Keratinocyte (primary cell): ENCODE measurements around the gene MCOLN2. TPM values are rescaled to one million over a fixed set of nuclear protein-coding genes. Genes with fewer than 3 reads are reported as not detected.

Experiments used
- DNase-seq: peaks from one replicate; pipeline ENCODE4 v3.0.0-alpha.2; 2011; ENCODE audit warnings: low read depth, missing footprints, low spot score
- FAIRE-seq: peaks from 2 replicates; lab custom pipeline; 2011; peaks lifted over from hg19 to GRCh38; lab: Jason Lieb, UNC
- H2AFZ ChIP-seq: 2 replicates; pipeline ENCODE4 v1.6.0; 2012; ENCODE audit warnings: low read length, control low read depth, inconsistent platforms; ENCODE audit not compliant: control insufficient read depth
- H3K27ac ChIP-seq: 2 replicates; pipeline ENCODE4 v1.5.1; 2011; ENCODE audit warnings: low read length; ENCODE audit not compliant: control insufficient read depth, insufficient read depth
- H3K27me3 ChIP-seq: 3 replicates; pipeline ENCODE4 v1.6.0; 2011; ENCODE audit warnings: low read length; ENCODE audit not compliant: control insufficient read depth, insufficient read depth; ENCODE audit errors: extremely low read depth
- H3K36me3 ChIP-seq, 2 experiments: 2 replicates in 1 of 2; 3 replicates in 1 of 2; pipeline ENCODE4 v1.5.1; 2011; ENCODE audit warnings: low read length in 2 of 2, mild to moderate bottlenecking in 1 of 2; ENCODE audit not compliant: control insufficient read depth in 2 of 2, insufficient read depth in 2 of 2; ENCODE audit errors: extremely low read depth in 1 of 2
- H3K4me1 ChIP-seq: 3 replicates; pipeline ENCODE4 v1.5.1; 2011; ENCODE audit warnings: low read length; ENCODE audit not compliant: control insufficient read depth, insufficient read depth; ENCODE audit errors: extremely low read depth
- H3K4me2 ChIP-seq: 3 replicates; pipeline ENCODE4 v1.6.0; 2011; ENCODE audit warnings: low read depth, low read length; ENCODE audit not compliant: control insufficient read depth, insufficient read depth; ENCODE audit errors: extremely low read depth
- H3K4me3 ChIP-seq, 3 experiments: fragments of 200-600 bp in 1 of 3; sonication (generic) in 1 of 3; 2 replicates in 2 of 3; 3 replicates in 1 of 3; pipeline ENCODE4 v1.5.1; 2011 to 2016; ENCODE audit warnings: low read length in 3 of 3, mild to moderate bottlenecking in 3 of 3, control low read depth in 2 of 3, inconsistent platforms in 1 of 3, low read depth in 1 of 3, mixed read lengths in 1 of 3, mixed run types in 1 of 3, moderate library complexity in 1 of 3; ENCODE audit not compliant: control insufficient read depth in 2 of 3, insufficient read depth in 2 of 3; ENCODE audit errors: extremely low read depth in 1 of 3
- H3K79me2 ChIP-seq: 2 replicates; pipeline ENCODE4 v1.6.0; 2012; ENCODE audit warnings: low read length; ENCODE audit not compliant: control insufficient read depth, insufficient read depth
- H3K9ac ChIP-seq: 3 replicates; pipeline ENCODE4 v1.6.0; 2011; ENCODE audit warnings: low read length; ENCODE audit not compliant: control insufficient read depth, insufficient read depth; ENCODE audit errors: extremely low read depth
- H3K9me1 ChIP-seq: 3 replicates; pipeline ENCODE4 v1.6.0; 2011; ENCODE audit warnings: low read length; ENCODE audit not compliant: control insufficient read depth, insufficient read depth; ENCODE audit errors: extremely low read depth
- H3K9me3 ChIP-seq: 2 replicates; pipeline ENCODE4 v1.5.1; 2012; ENCODE audit warnings: low read depth, low read length; ENCODE audit not compliant: control insufficient read depth
- H4K20me1 ChIP-seq: 3 replicates; pipeline ENCODE4 v1.6.0; 2011; ENCODE audit warnings: low read length; ENCODE audit not compliant: control insufficient read depth, insufficient read depth; ENCODE audit errors: extremely low read depth
- CTCF ChIP-seq, 3 experiments: IDR thresholded peaks in 1 of 3; conservative IDR thresholded peaks in 1 of 3; optimal IDR thresholded peaks in 1 of 3; 2 replicates in 2 of 3; 3 replicates in 1 of 3; pipeline versions ENCODE3 to v1.5.1; 2011; ENCODE audit warnings: low read length in 3 of 3, mild to moderate bottlenecking in 3 of 3, moderate library complexity in 2 of 3, control low read depth in 1 of 3, inconsistent platforms in 1 of 3; ENCODE audit not compliant: insufficient read depth in 2 of 3; ENCODE audit errors: extremely low read depth in 1 of 3
- EZH2 ChIP-seq: IDR thresholded peaks from one replicate; pipeline ENCODE4 v1.6.1; 2012; ENCODE audit warnings: inconsistent platforms, mild to moderate bottlenecking, low read length, moderate library complexity
- dilution Hi-C: fragments of 300-500 bp; cut with MboI; formaldehyde crosslinking; loops from one replicate; pipeline ENCODE4 v1.7.0; 2020; ENCODE audit warnings: low sequenced_read_pairs; ENCODE audit not compliant: extremely low pct_ligation_motif_present
- polyA plus RNA-seq, 5 experiments: library from polyadenylated mRNA; depleted of rRNA in 3 of 5; stranded (reverse) in 3 of 5; stranded (forward) in 1 of 5; unstranded in 1 of 5; fragments of >200 nt; gene quantifications; 1 replicate in 1 of 5; 2 replicates in 3 of 5; 3 replicates in 1 of 5; pipeline versions ENCODE4 v1.2.1 to v1.2.3, GENCODE V29; 2011 to 2012; ENCODE audit warnings: missing spikeins in 2 of 5, low read depth in 1 of 5, low replicate concordance in 1 of 5

MCOLN2 gene
- polyA plus RNA-seq, 1 donor (not counting 4 experiments of a cell fraction or from before 2014, with no cell fraction given), result 0.14 TPM

DNA sequence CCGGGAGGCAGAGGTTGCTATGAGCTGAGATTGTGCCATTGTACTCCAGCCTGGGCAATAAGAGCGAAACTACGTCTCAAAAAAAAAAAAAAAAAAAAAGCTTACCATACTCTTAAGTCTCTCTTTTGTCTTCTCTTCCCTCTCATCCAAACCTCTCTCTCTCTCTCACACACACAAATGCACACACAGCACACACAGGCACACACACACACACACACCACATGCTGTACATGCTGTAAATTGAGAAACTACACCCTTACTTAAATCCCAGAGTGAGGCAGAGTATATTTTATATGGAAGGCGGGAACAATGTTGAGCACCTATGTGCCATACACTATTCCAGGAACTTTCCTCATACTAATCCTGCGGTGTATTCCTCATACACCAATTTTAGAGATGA, 44.9 kb upstream of the MCOLN2 start:
- dilution Hi-C loops, result no loop called here
- H3K27me3 ChIP-seq, result no peaks in the 10 kb centered on the region
- no peak for FAIRE-seq
- H3K4me3 ChIP-seq, result no peak overlapping the region
- no peaks in the 10 kb centered on the region for H3K9me3 ChIP-seq
- DNase-seq, result no peak
- H2AFZ ChIP-seq, result no peak overlapping the region
- H3K27ac ChIP-seq, result no peak overlapping the region
- H3K4me2 ChIP-seq, result no peak overlapping the region
- no peak for TF ChIP-seq CTCF (optimal IDR thresholded peaks at IDR 0.05 in 1 of 3, IDR thresholded peaks at IDR 0.05 in 1 of 3, conservative IDR thresholded peaks at IDR 0.05 in 1 of 3; ENCODE audit: extremely low read depth in 1 of 3, insufficient read depth in 2 of 3, low read length in 3 of 3)
- no peak for TF ChIP-seq EZH2
- H3K4me1 ChIP-seq, result no peaks in the 10 kb centered on the region
- H3K79me2 ChIP-seq, result no peaks in the 10 kb centered on the region
- H3K9ac ChIP-seq, result no peak overlapping the region
- no peaks in the 10 kb centered on the region for H3K36me3 ChIP-seq
- H3K9me1 ChIP-seq, result no peaks in the 10 kb centered on the region
- H4K20me1 ChIP-seq, result no peaks in the 10 kb centered on the region

- Histone ChIP-seq H3K27ac (no peak overlapping the region), H3K27me3 (no peaks in the 10 kb centered on the region), H3K79me2 (no peaks in the 10 kb centered on the region), H3K36me3 (no peaks in the 10 kb centered on the region), H3K9me3 (no peaks in the 10 kb centered on the region), H3K4me1 (no peaks in the 10 kb centered on the region), H3K9me1 (no peaks in the 10 kb centered on the region), H4K20me1 (no peaks in the 10 kb centered on the region), H3K9ac (no peak overlapping the region), H2AFZ (no peak overlapping the region), H3K4me2 (no peak overlapping the region), H3K4me3 (no peak overlapping the region)
- DNase-seq, result no peak
- dilution Hi-C loops, result no loop called here
- TF ChIP-seq CTCF (optimal IDR thresholded peaks at IDR 0.05 in 1 of 3, IDR thresholded peaks at IDR 0.05 in 1 of 3, conservative IDR thresholded peaks at IDR 0.05 in 1 of 3; ENCODE audit: extremely low read depth in 1 of 3, insufficient read depth in 2 of 3, low read length in 3 of 3) (no peak), EZH2 (no peak)
- no peak for FAIRE-seq
Measured at GRCh38 chr1:85033221-85033620, 36.3 kb upstream of the MCOLN2 start.
